Astrocyte (in vitro differentiated cells and primary cell): ENCODE results near the gene CAMK2D. TPM values are rescaled to one million over a fixed set of nuclear protein-coding genes. Genes with fewer than 3 reads are reported as not detected.
A peak's percentile ranks its signal among the peaks of the same experiment; 100 is the strongest.

Experiments
- DNase-seq: peaks from one replicate; pipeline ENCODE4 v3.0.0-alpha.2; 2010; ENCODE audit warnings: low read depth
- FAIRE-seq: peaks from 2 replicates; lab custom pipeline; 2011; peaks lifted over from hg19 to GRCh38; lab: Jason Lieb, UNC
- H2AFZ ChIP-seq: 2 replicates; pipeline ENCODE4 v1.6.0; 2012; ENCODE audit warnings: low read depth, low read length, inconsistent platforms
- H3K27ac ChIP-seq: 2 replicates; pipeline ENCODE4 v1.5.1; 2011; ENCODE audit warnings: low read depth, low read length, inconsistent platforms
- H3K27me3 ChIP-seq: 2 replicates; pipeline ENCODE4 v1.6.0; 2011; ENCODE audit warnings: low read length, inconsistent platforms; ENCODE audit not compliant: insufficient read depth
- H3K36me3 ChIP-seq: 2 replicates; pipeline ENCODE4 v1.5.1; 2011; ENCODE audit warnings: low read length, inconsistent platforms; ENCODE audit not compliant: insufficient read depth
- H3K4me1 ChIP-seq: 2 replicates; pipeline ENCODE4 v1.5.1; 2011; ENCODE audit warnings: low read length, inconsistent platforms; ENCODE audit not compliant: insufficient read depth
- H3K4me2 ChIP-seq: 2 replicates; pipeline ENCODE4 v1.6.0; 2012; ENCODE audit warnings: low read length, inconsistent platforms
- H3K4me3 ChIP-seq: 2 replicates; pipeline ENCODE4 v1.5.1; 2011; ENCODE audit warnings: low read depth, mild to moderate bottlenecking, low read length, inconsistent platforms; ENCODE audit not compliant: insufficient read depth
- H3K79me2 ChIP-seq: 2 replicates; pipeline ENCODE4 v1.6.0; 2012; ENCODE audit warnings: mild to moderate bottlenecking, low read length, inconsistent platforms; ENCODE audit not compliant: insufficient read depth
- H3K9ac ChIP-seq: 2 replicates; pipeline ENCODE4 v1.6.0; 2012; ENCODE audit warnings: mild to moderate bottlenecking, low read length, inconsistent platforms
- H3K9me3 ChIP-seq: 2 replicates; pipeline ENCODE4 v1.5.1; 2012; ENCODE audit warnings: low read depth, mild to moderate bottlenecking, low read length, inconsistent platforms; ENCODE audit not compliant: insufficient read depth
- H4K20me1 ChIP-seq: 2 replicates; pipeline ENCODE4 v1.6.0; 2012; ENCODE audit warnings: low read length, inconsistent platforms; ENCODE audit not compliant: insufficient read depth
- H3K27ac Mint-ChIP-seq: one replicate; pipeline ENCODE4 v1.8.0; 2021; ENCODE audit warnings: mild to moderate bottlenecking, mixed read lengths; ENCODE audit not compliant: unreplicated experiment
- H3K27me3 Mint-ChIP-seq: one replicate; pipeline ENCODE4 v1.8.0; 2021; ENCODE audit warnings: low read depth, mixed read lengths; ENCODE audit not compliant: unreplicated experiment
- H3K36me3 Mint-ChIP-seq: one replicate; pipeline ENCODE4 v1.8.0; 2021; ENCODE audit warnings: low read depth, mixed read lengths; ENCODE audit not compliant: unreplicated experiment
- H3K4me1 Mint-ChIP-seq: one replicate; pipeline ENCODE4 v1.8.0; 2021; ENCODE audit warnings: low read depth, mixed read lengths; ENCODE audit not compliant: unreplicated experiment
- H3K4me3 Mint-ChIP-seq: one replicate; pipeline ENCODE4 v1.8.0; 2021; ENCODE audit warnings: mild to moderate bottlenecking, moderate library complexity, mixed read lengths; ENCODE audit not compliant: unreplicated experiment
- H3K9me3 Mint-ChIP-seq: one replicate; pipeline ENCODE4 v1.8.0; 2021; ENCODE audit warnings: mild to moderate bottlenecking, mixed read lengths; ENCODE audit not compliant: unreplicated experiment
- EZH2 ChIP-seq: IDR thresholded peaks from 2 replicates; pipeline ENCODE4 v1.6.1; 2012; ENCODE audit warnings: mild to moderate bottlenecking, low read length, inconsistent platforms; ENCODE audit not compliant: insufficient read depth
- total RNA-seq: library from RNA; stranded (reverse); gene quantifications from 2 replicates; pipeline ENCODE4 v1.2.1, GENCODE V29; 2021
- TF ChIP-seq, protein P1 (sequence below): IDR thresholded peaks from 2 replicates; pipeline ENCODE4 v1.5.1; 2011; ENCODE audit warnings: low read depth, mild to moderate bottlenecking, inconsistent platforms, low read length, moderate library complexity; ENCODE audit not compliant: insufficient read depth

Gene CAMK2D
- total RNA-seq, 1 donor from 2014 or later = 80.8 TPM

DNA sequence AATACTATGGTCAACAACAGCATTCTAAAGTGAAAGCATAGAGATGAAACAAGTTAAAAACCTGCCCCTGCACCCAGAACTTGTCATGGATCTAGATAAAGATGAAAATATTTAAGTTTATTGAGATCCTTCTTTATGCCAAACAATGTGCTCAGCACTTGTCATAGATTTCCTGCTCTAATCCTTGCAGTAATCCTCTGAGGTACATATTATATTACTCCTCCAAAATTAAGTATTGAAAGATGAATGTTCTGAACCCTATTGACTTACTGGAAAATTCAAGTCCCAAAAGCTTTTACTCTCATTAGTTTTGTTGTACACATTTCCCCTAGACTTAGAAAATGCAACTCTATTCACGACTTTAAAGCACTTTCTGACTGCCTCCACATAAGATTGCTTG lies 35.6 kb downstream of the CAMK2D start:
- no peak for FAIRE-seq
- no peak overlapping the region for H3K4me3 ChIP-seq
- H3K79me2 ChIP-seq = peaks cover 100% of the 10 kb centered on the region
- peaks cover 26% of the 10 kb centered on the region for H4K20me1 ChIP-seq
- H3K4me2 ChIP-seq = no peak overlapping the region
- H2AFZ ChIP-seq = no peak overlapping the region
- H3K36me3 ChIP-seq = peaks cover 4% of the 10 kb centered on the region
- TF ChIP-seq, protein P1, sequence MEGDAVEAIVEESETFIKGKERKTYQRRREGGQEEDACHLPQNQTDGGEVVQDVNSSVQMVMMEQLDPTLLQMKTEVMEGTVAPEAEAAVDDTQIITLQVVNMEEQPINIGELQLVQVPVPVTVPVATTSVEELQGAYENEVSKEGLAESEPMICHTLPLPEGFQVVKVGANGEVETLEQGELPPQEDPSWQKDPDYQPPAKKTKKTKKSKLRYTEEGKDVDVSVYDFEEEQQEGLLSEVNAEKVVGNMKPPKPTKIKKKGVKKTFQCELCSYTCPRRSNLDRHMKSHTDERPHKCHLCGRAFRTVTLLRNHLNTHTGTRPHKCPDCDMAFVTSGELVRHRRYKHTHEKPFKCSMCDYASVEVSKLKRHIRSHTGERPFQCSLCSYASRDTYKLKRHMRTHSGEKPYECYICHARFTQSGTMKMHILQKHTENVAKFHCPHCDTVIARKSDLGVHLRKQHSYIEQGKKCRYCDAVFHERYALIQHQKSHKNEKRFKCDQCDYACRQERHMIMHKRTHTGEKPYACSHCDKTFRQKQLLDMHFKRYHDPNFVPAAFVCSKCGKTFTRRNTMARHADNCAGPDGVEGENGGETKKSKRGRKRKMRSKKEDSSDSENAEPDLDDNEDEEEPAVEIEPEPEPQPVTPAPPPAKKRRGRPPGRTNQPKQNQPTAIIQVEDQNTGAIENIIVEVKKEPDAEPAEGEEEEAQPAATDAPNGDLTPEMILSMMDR = no peak
- no peak for TF ChIP-seq EZH2
- H3K4me3 Mint-ChIP-seq = no peak overlapping the region
- H3K27ac ChIP-seq = no peak overlapping the region
- H3K27ac Mint-ChIP-seq = no peak overlapping the region
- no peaks in the 10 kb centered on the region for H3K27me3 ChIP-seq
- no peak for DNase-seq
- H3K27me3 Mint-ChIP-seq = no peaks in the 10 kb centered on the region
- H3K36me3 Mint-ChIP-seq = no peaks in the 10 kb centered on the region
- no peaks in the 10 kb centered on the region for H3K9me3 ChIP-seq
- no peak overlapping the region for H3K9ac ChIP-seq
- no peaks in the 10 kb centered on the region for H3K4me1 ChIP-seq
- peaks cover 12% of the 10 kb centered on the region for H3K4me1 Mint-ChIP-seq
- H3K9me3 Mint-ChIP-seq = no peaks in the 10 kb centered on the region

DNA sequence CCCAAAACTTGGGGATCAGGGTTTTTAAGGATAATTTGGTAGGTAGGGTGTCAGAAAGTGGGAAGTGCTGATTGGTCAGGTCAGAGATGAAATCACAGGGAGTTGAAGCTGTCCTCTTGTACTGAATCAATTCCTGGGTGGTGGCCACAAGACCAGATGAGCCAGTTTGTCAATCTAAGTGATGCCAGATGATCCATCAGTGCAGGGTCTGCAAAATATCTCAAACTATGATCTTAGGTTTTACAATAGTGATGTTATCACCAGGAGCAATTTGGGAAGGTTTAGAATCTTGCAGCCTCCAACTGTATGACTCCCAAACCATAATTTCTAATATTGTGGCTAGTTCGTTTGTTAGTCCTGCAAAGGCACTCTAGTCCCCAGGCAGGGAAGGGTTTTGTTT lies 43.3 kb downstream of the CAMK2D start:
- Mint-ChIP-seq H3K27ac (no peak overlapping the region), H3K36me3 (peaks cover 1% of the 10 kb centered on the region), H3K27me3 (no peaks in the 10 kb centered on the region), H3K4me1 (no peaks in the 10 kb centered on the region), H3K9me3 (no peaks in the 10 kb centered on the region), H3K4me3 (no peak overlapping the region)
- DNase-seq (no peak), FAIRE-seq (no peak)
- no peak for TF ChIP-seq EZH2
- TF ChIP-seq, protein P1 = no peak
- Histone ChIP-seq H2AFZ (no peak overlapping the region), H3K27ac (no peak overlapping the region), H3K27me3 (no peaks in the 10 kb centered on the region), H4K20me1 (peaks cover 17% of the 10 kb centered on the region), H3K4me1 (no peaks in the 10 kb centered on the region), H3K9ac (no peak overlapping the region), H3K4me3 (no peak overlapping the region), H3K4me2 (no peak overlapping the region), H3K9me3 (no peaks in the 10 kb centered on the region), H3K36me3 (no peaks in the 10 kb centered on the region), H3K79me2 (peaks cover 72% of the 10 kb centered on the region)

DNA sequence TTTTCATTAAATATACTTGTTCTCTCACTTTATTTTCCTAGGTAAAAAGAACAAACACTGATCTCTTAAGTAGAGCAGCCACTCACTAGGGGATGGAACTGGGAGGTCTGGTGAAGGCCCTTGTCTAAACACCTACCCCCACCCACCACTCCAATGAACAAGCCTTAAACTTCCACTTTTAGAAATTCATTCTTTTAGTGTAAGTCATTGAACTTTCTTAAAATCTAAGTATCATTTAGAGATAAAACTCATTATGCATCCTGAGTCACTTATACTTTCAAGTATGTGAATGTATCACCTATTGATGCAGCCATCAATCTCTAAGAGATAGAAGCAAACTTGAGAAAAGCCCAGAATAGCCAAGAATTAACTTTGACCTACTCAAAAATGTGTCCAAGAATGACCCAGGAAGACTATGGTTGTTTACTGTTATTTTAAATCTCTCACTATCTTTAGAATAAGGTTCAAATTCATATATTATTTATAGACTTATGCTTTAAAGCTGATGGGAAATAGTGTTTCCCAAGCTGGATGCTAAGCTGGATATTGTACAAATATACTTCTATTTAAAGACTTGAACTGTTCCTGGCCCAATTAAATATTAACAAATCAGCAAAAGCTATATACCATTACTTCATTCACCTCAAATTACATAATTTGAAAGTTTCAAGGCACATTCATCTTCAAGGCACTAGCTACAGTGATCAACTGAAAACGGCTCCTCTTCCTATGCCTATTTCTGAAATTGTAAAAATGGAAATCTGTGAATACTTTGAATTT lies 49.5 kb downstream of the CAMK2D start:
- no peak for FAIRE-seq
- no peak overlapping the region for H3K4me2 ChIP-seq
- no peaks in the 10 kb centered on the region for H3K36me3 ChIP-seq

More for the DNA sequence above, 49.5 kb downstream of the CAMK2D start:
- no peak overlapping the region for H3K4me3 Mint-ChIP-seq
- Histone ChIP-seq H2AFZ (no peak overlapping the region), H3K9ac (no peak overlapping the region), H3K9me3 (no peaks in the 10 kb centered on the region), H3K4me1 (no peaks in the 10 kb centered on the region), H4K20me1 (peaks cover 7% of the 10 kb centered on the region), H3K4me3 (no peak overlapping the region), H3K27me3 (no peaks in the 10 kb centered on the region), H3K27ac (no peak overlapping the region), H3K79me2 (peaks cover 62% of the 10 kb centered on the region)
- H3K4me1 Mint-ChIP-seq = peaks cover 9% of the 10 kb centered on the region
- H3K9me3 Mint-ChIP-seq = no peaks in the 10 kb centered on the region
- no peak for TF ChIP-seq EZH2
- TF ChIP-seq, protein P1 = no peak
- no peak overlapping the region for H3K27ac Mint-ChIP-seq
- peak; percentile 47 for DNase-seq
- H3K36me3 Mint-ChIP-seq = peaks cover 2% of the 10 kb centered on the region
- H3K27me3 Mint-ChIP-seq = no peaks in the 10 kb centered on the region
